Body of pancreas (tissue), 4 donors: ENCODE results near the gene ATXN10. TPM values are rescaled to one million over a fixed set of nuclear protein-coding genes. Genes with fewer than 3 reads are reported as not detected.

Experiments used
- ATAC-seq: fragments of 150-250 bp; one replicate; pipeline ENCODE4 v1.9.1; 2016
- DNase-seq, 4 donors: peaks; one replicate each; pipeline ENCODE4 v3.0.0-alpha.2; 2019
- H3K27ac ChIP-seq, 4 donors: fragments of 200-600 bp; sonication (generic); 1 replicate in 3 of 4; 2 replicates in 1 of 4; pipeline versions ENCODE4 v1.5.1 to v1.6.1; 2016 to 2019; ENCODE audit warnings: mild to moderate bottlenecking in 1 of 4, mixed read lengths in 1 of 4, moderate library complexity in 1 of 4
- H3K27me3 ChIP-seq, 2 donors: fragments of 200-600 bp; sonication (generic); one replicate each; pipeline ENCODE4 v1.6.0; 2016; ENCODE audit warnings: mild to moderate bottlenecking in 1 of 2
- H3K36me3 ChIP-seq, 2 donors: fragments of 200-600 bp; sonication (generic); replicated peaks in 1 of 2; 2 replicates each; pipeline ENCODE4 v1.5.1; 2016; ENCODE audit warnings: low read depth in 2 of 2; ENCODE audit not compliant: insufficient read depth in 1 of 2
- H3K4me1 ChIP-seq: fragments of 200-600 bp; sonication (generic); one replicate; pipeline ENCODE4 v1.6.0; 2016
- H3K4me3 ChIP-seq, 2 donors: fragments of 200-600 bp; sonication (generic); 1 replicate in 1 of 2; 2 replicates in 1 of 2; pipeline ENCODE4 v1.5.1; 2016 to 2019
- H3K9me3 ChIP-seq, 3 donors: fragments of 200-600 bp; sonication (generic); 1 replicate in 2 of 3; 2 replicates in 1 of 3; pipeline ENCODE4 v1.5.1; 2016
- POLR2A ChIP-seq, 3 donors: fragments of 450-650 bp; IDR thresholded peaks; one replicate each; pipeline ENCODE4 v1.6.1; 2016; ENCODE audit warnings: antibody characterized with exemption in 3 of 3, mild to moderate bottlenecking in 2 of 3
- WGBS, 2 donors: methylation state at CpG; one replicate each; pipeline ENCODE4 v1.1.5; 2017; 5-methylcytosine and 5-hydroxymethylcytosine counted together
- intact Hi-C: fragments of 100-400 bp; cut with DNase I; formaldehyde crosslinking; loops from one replicate; pipeline ENCODE4 v1.15.1; 2023
- total RNA-seq, 2 donors: library from RNA; depleted of rRNA; stranded (reverse); fragments of >200 nt; gene quantifications; one replicate each; pipeline ENCODE4 v1.1.0, GENCODE V29; 2016
- TF ChIP-seq, protein P1 (sequence below), 7 experiments: fragments of 450-650 bp in 4 of 7; fragments of 200-600 bp in 3 of 7; sonication (generic) in 3 of 7; IDR thresholded peaks; one replicate each; pipeline ENCODE4 v1.5.1; 2016 to 2019; ENCODE audit warnings: antibody characterized with exemption in 7 of 7

Gene ATXN10
- total RNA-seq, 2 donors from 2014 or later: 61.6 to 69.8 TPM

- peaks cover 10% of the 10 kb centered on the region for H3K4me1 ChIP-seq
- H3K9me3 ChIP-seq: no peaks in the 10 kb centered on the region
- no peaks in the 10 kb centered on the region for H3K36me3 ChIP-seq
- no peak overlapping the region for H3K4me3 ChIP-seq
- 53 to 72% methylated on average over 3 of the region's 3 CpGs for WGBS, 2 donors
- H3K27me3 ChIP-seq: no peaks in the 10 kb centered on the region
- TF ChIP-seq, protein P1, sequence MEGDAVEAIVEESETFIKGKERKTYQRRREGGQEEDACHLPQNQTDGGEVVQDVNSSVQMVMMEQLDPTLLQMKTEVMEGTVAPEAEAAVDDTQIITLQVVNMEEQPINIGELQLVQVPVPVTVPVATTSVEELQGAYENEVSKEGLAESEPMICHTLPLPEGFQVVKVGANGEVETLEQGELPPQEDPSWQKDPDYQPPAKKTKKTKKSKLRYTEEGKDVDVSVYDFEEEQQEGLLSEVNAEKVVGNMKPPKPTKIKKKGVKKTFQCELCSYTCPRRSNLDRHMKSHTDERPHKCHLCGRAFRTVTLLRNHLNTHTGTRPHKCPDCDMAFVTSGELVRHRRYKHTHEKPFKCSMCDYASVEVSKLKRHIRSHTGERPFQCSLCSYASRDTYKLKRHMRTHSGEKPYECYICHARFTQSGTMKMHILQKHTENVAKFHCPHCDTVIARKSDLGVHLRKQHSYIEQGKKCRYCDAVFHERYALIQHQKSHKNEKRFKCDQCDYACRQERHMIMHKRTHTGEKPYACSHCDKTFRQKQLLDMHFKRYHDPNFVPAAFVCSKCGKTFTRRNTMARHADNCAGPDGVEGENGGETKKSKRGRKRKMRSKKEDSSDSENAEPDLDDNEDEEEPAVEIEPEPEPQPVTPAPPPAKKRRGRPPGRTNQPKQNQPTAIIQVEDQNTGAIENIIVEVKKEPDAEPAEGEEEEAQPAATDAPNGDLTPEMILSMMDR (IDR thresholded peaks at IDR 0.05): no peak
- no peak for TF ChIP-seq POLR2A (IDR thresholded peaks at IDR 0.05)
- no peak for DNase-seq
- no peak for ATAC-seq
- intact Hi-C loops: no loop called here
- H3K27ac ChIP-seq: no peak overlapping the region
These were observed 205.4 kb downstream of the ATXN10 start for GRCh38 chr22:45877036-45877380.

DNA sequence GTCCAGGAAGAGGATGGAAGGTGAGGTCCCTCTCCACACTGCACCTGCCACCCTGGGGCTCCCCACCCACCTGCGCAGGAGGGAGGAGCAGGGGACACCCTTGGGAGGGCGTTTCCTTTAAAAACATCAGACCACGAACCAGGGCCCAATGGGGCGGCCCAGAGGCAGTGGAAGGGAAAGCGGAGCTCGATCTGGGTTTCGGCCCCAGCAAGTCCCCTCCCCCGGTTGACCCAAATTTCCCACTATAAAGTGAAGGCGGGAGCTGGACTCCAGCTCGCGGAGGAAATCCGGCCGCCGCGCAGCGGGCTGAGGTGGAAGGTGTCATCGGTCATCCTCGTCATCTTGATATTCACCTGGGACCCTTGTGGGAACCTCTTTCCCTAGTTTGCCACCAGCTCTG lies 206.0 kb downstream of the ATXN10 start:
- Histone ChIP-seq H3K36me3 (no peaks in the 10 kb centered on the region), H3K27me3 (no peaks in the 10 kb centered on the region), H3K4me3 (no peak overlapping the region), H3K4me1 (peaks cover 10% of the 10 kb centered on the region), H3K9me3 (no peaks in the 10 kb centered on the region), H3K27ac (no peak overlapping the region)
- DNase-seq (peak in 1 of 4 donors; percentile 4), ATAC-seq (no peak)
- WGBS, 2 donors: 53 to 60% methylated on average over 18 of the region's 18 CpGs
- TF ChIP-seq POLR2A (IDR thresholded peaks at IDR 0.05): no peak
- TF ChIP-seq, protein P1 (IDR thresholded peaks at IDR 0.05): no peak
- intact Hi-C loops: no loop called here

- no peak overlapping the region for H3K4me3 ChIP-seq
- WGBS, 2 donors: 19 to 23% methylated on average over 10 to 25 of the region's 25 CpGs
- H3K27ac ChIP-seq: no peak overlapping the region
- no peaks in the 10 kb centered on the region for H3K27me3 ChIP-seq
- peaks cover 10% of the 10 kb centered on the region for H3K4me1 ChIP-seq
- intact Hi-C loops: no loop called here
- H3K9me3 ChIP-seq: no peaks in the 10 kb centered on the region
- DNase-seq (peak in 2 of 4 donors; percentile 9 to 11), ATAC-seq (no peak)
- no peak for TF ChIP-seq POLR2A (IDR thresholded peaks at IDR 0.05)
- TF ChIP-seq, protein P1 (IDR thresholded peaks at IDR 0.05): no peak
- H3K36me3 ChIP-seq: no peaks in the 10 kb centered on the region
These were observed 206.6 kb downstream of the ATXN10 start for GRCh38 chr22:45878051-45878781.

DNA sequence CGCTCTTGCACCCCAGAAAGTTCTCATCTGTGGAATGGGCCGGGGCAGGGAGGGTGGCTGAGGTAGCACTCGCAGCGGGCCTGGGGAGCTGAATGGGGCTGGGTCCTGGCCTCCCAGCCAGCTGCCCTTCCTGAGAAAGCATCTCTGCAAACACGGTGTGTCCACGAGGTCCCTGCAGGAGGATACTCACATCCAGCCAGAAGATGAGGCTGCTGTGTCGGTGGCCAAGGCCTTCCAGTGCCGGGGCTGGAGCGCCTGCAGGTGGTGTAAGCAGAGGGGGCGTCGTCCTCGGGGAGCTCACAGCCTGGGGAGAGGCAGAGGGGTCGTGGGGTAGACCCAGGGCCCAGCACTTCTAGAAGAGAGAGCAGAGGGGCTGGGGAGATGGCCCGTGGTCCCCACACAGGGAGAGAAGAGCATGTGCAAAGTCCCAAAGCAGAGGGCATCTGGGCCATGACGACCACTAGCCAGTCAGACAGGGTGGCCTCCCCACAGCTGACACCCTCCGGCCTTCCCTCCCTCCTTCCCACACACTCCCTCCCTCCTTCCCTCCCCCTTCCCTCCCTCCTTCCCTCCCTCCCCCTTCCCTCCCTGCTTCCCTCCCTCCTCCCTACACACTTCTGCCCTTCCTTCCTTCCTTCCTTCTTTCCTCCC lies 207.4 kb downstream of the ATXN10 start:
- peaks cover 10% of the 10 kb centered on the region for H3K4me1 ChIP-seq
- ATAC-seq: no peak
- no peaks in the 10 kb centered on the region for H3K9me3 ChIP-seq
- 38 to 50% methylated on average over 7 to 16 of the region's 16 CpGs for WGBS, 2 donors
- no peak overlapping the region for H3K4me3 ChIP-seq
- intact Hi-C loops: no loop called here
- no peak overlapping the region for H3K27ac ChIP-seq
- TF ChIP-seq POLR2A (IDR thresholded peaks at IDR 0.05): no peak
- TF ChIP-seq, protein P1 (IDR thresholded peaks at IDR 0.05): no peak
- H3K27me3 ChIP-seq: no peaks in the 10 kb centered on the region
- peak in 2 of 4 donors; percentile 3 to 8 for DNase-seq
- no peaks in the 10 kb centered on the region for H3K36me3 ChIP-seq
